Neuronal stem cell (in vitro differentiated cells): ENCODE measurements around the gene PA2G4.

ENCODE experiments used
- DNase-seq: peaks from one replicate; pipeline ENCODE4 v3.0.0-alpha.2; 2013; ENCODE audit warnings: low spot score
- H2AFZ ChIP-seq: one replicate; pipeline ENCODE4 v1.6.1; 2013; ENCODE audit warnings: mild to moderate bottlenecking, low read length, inconsistent platforms
- H2AK5ac ChIP-seq: 2 replicates; pipeline ENCODE4 v1.6.1; 2013; ENCODE audit warnings: low read depth, mild to moderate bottlenecking, inconsistent platforms, low read length, moderate library complexity, mixed read lengths
- H2BK120ac ChIP-seq: 2 replicates; pipeline ENCODE4 v1.6.1; 2013; ENCODE audit warnings: low read depth, mild to moderate bottlenecking, inconsistent platforms, low read length, moderate library complexity, mixed read lengths
- H2BK12ac ChIP-seq: one replicate; pipeline ENCODE4 v1.6.1; 2013; ENCODE audit warnings: low read length, inconsistent platforms
- H2BK15ac ChIP-seq: 2 replicates; pipeline ENCODE4 v1.6.1; 2013; ENCODE audit warnings: mild to moderate bottlenecking, low read length, inconsistent platforms, mixed read lengths
- H2BK5ac ChIP-seq: one replicate; pipeline ENCODE4 v1.6.1; 2013; ENCODE audit warnings: inconsistent platforms, mild to moderate bottlenecking, low read length, moderate library complexity
- H3K14ac ChIP-seq: one replicate; pipeline ENCODE4 v1.6.1; 2013; ENCODE audit warnings: low read length, inconsistent platforms
- H3K18ac ChIP-seq: 2 replicates; pipeline ENCODE4 v1.6.1; 2013; ENCODE audit warnings: low read length, inconsistent platforms
- H3K23ac ChIP-seq: 2 replicates; pipeline ENCODE4 v1.6.1; 2013; ENCODE audit warnings: low read depth, mild to moderate bottlenecking, mixed read lengths, low read length, inconsistent platforms; ENCODE audit not compliant: poor library complexity
- H3K27ac ChIP-seq: replicated peaks from 3 replicates; pipeline ENCODE4 v1.5.1; 2013; ENCODE audit warnings: low read length, inconsistent platforms
- H3K27me3 ChIP-seq, 3 experiments: 2 replicates each; pipeline ENCODE4 v1.6.1; 2013; ENCODE audit warnings: low read length in 3 of 3, mild to moderate bottlenecking in 2 of 3, inconsistent platforms in 1 of 3, low read depth in 1 of 3, mixed read lengths in 1 of 3, moderate library complexity in 1 of 3; ENCODE audit not compliant: control insufficient read depth in 3 of 3, insufficient read depth in 3 of 3
- H3K36me3 ChIP-seq, 2 donors: replicated peaks in 1 of 2; 2 replicates each; pipeline ENCODE4 v1.6.1; 2013; ENCODE audit warnings: low read length in 2 of 2; ENCODE audit not compliant: control insufficient read depth in 2 of 2, insufficient read depth in 2 of 2
- H3K4ac ChIP-seq: 2 replicates; pipeline ENCODE4 v1.6.1; 2013; ENCODE audit warnings: inconsistent platforms, mild to moderate bottlenecking, low read length, moderate library complexity
- H3K4me1 ChIP-seq, 2 donors: 1 replicate in 1 of 2; 2 replicates in 1 of 2; pipeline ENCODE4 v1.6.1; 2013; ENCODE audit warnings: low read length in 2 of 2, low read depth in 1 of 2; ENCODE audit not compliant: control insufficient read depth in 2 of 2, insufficient read depth in 1 of 2
- H3K4me2 ChIP-seq: one replicate; pipeline ENCODE4 v1.6.1; 2013; ENCODE audit warnings: mild to moderate bottlenecking, low read length, inconsistent platforms; ENCODE audit not compliant: insufficient read depth, poor library complexity, severe bottlenecking
- H3K4me3 ChIP-seq, 2 donors: 2 replicates each; pipeline ENCODE4 v1.5.1; 2013; ENCODE audit warnings: low read length in 2 of 2, mild to moderate bottlenecking in 2 of 2, inconsistent platforms in 1 of 2, moderate library complexity in 1 of 2
- H3K79me1 ChIP-seq: one replicate; pipeline ENCODE4 v1.6.1; 2013; ENCODE audit warnings: low read depth, mild to moderate bottlenecking, inconsistent platforms, low read length, moderate library complexity
- H3K9ac ChIP-seq: one replicate; pipeline ENCODE4 v1.6.1; 2013; ENCODE audit warnings: mild to moderate bottlenecking, low read depth, low read length, inconsistent platforms; ENCODE audit not compliant: poor library complexity
- H3K9me3 ChIP-seq, 2 donors: replicated peaks in 1 of 2; 2 replicates each; pipeline versions ENCODE3 to v1.6.1; 2013; ENCODE audit warnings: low read length in 2 of 2, mild to moderate bottlenecking in 2 of 2, inconsistent platforms in 1 of 2, low read depth in 1 of 2, mixed read lengths in 1 of 2, moderate library complexity in 1 of 2; ENCODE audit not compliant: control insufficient read depth in 2 of 2, insufficient read depth in 1 of 2
- H4K8ac ChIP-seq: one replicate; pipeline ENCODE4 v1.6.1; 2013; ENCODE audit warnings: low read depth, mild to moderate bottlenecking, inconsistent platforms, low read length, moderate library complexity
- H4K91ac ChIP-seq: one replicate; pipeline ENCODE4 v1.6.1; 2013; ENCODE audit warnings: low read length, low read depth, mild to moderate bottlenecking, inconsistent platforms; ENCODE audit not compliant: poor library complexity
- WGBS, 2 donors: extraction: QIAGEN DNeasy Blood & Tissue Kit; methylation state at CpG; one replicate each; pipeline ENCODE4 v1.1.7; 2013; ENCODE audit warnings: missing lambda C conversion rate in 2 of 2, mixed read lengths in 1 of 2; ENCODE audit not compliant: insufficient read length in 2 of 2, insufficient replicate concordance in 1 of 2; ENCODE audit errors: extremely low coverage in 2 of 2; 5-methylcytosine and 5-hydroxymethylcytosine counted together

The PA2G4 gene

DNA sequence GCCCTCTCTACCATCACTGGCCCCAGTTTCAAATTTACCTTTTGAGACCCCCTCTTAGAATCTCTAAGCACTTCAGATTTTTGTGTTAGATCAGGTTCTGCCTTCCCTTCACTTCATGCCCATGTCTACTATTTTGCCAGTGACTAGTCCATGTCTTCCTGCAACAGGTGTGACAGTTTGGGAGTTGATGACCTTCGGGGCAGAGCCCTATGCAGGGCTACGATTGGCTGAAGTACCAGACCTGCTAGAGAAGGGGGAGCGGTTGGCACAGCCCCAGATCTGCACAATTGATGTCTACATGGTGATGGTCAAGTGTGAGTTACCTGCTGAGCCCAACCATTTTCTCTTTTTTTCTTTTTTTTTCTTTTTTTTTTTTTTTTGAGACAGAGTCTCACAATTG is 5.8 kb upstream of the PA2G4 start:
- Histone ChIP-seq H4K8ac (no peak overlapping the region), H3K27ac (no peak overlapping the region), H3K18ac (no peak overlapping the region), H2BK120ac (no peak overlapping the region), H2BK15ac (no peak overlapping the region), H3K4me1 (peaks cover 0 to 2% of the 10 kb centered on the region in 2 donors), H2AK5ac (no peak overlapping the region), H2BK5ac (no peak overlapping the region), H3K4ac (no peak overlapping the region), H3K9me3 (no peaks in the 10 kb centered on the region), H3K36me3 (no peaks in the 10 kb centered on the region), H4K91ac (no peak overlapping the region), H3K4me2 (no peak overlapping the region), H3K9ac (no peak overlapping the region), H3K4me3 (no peak overlapping the region), H3K27me3 (peaks cover 0 to 18% (median 0%) of the 10 kb centered on the region in 3 experiments), H3K14ac (no peak overlapping the region), H2BK12ac (no peak overlapping the region), H2AFZ (no peak overlapping the region), H3K79me1 (no peaks in the 10 kb centered on the region), H3K23ac (no peak overlapping the region)
- DNase-seq: no peak
- WGBS, 2 donors: no CpG with 5 or more reads among the region's 3 CpGs

DNA sequence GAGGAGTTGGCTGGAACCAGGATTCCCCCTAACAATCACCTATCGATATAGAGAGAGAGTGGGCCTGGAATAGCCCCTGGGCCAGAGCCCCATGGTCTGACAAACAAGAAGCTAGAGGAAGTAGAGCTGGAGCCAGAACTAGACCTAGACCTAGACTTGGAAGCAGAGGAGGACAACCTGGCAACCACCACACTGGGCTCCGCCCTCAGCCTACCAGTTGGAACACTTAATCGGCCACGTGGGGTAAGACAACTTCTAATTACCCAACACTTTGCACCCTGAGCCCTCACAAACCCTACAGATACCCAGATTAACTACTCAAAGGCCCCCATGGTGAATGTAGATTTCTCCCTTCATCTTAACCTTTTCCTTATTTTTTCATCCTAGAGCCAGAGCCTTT is 4.6 kb upstream of the PA2G4 start:
- Histone ChIP-seq H4K8ac (no peak overlapping the region), H2BK15ac (no peak overlapping the region), H4K91ac (no peak overlapping the region), H3K4me1 (peaks cover 0 to 2% of the 10 kb centered on the region in 2 donors), H2BK120ac (no peak overlapping the region), H3K9me3 (no peaks in the 10 kb centered on the region), H3K18ac (no peak overlapping the region), H3K27ac (no peak overlapping the region), H2BK5ac (no peak overlapping the region), H3K4me3 (no peak overlapping the region), H3K9ac (no peak overlapping the region), H2BK12ac (no peak overlapping the region), H3K27me3 (peaks cover 0 to 18% (median 0%) of the 10 kb centered on the region in 3 experiments), H2AFZ (no peak overlapping the region), H3K4ac (no peak overlapping the region), H3K4me2 (no peak overlapping the region), H3K36me3 (no peaks in the 10 kb centered on the region), H3K23ac (no peak overlapping the region), H3K14ac (no peak overlapping the region), H2AK5ac (no peak overlapping the region), H3K79me1 (peaks cover 4% of the 10 kb centered on the region)
- WGBS, 2 donors: no CpG with 5 or more reads among the region's 4 CpGs
- DNase-seq: no peak

DNA sequence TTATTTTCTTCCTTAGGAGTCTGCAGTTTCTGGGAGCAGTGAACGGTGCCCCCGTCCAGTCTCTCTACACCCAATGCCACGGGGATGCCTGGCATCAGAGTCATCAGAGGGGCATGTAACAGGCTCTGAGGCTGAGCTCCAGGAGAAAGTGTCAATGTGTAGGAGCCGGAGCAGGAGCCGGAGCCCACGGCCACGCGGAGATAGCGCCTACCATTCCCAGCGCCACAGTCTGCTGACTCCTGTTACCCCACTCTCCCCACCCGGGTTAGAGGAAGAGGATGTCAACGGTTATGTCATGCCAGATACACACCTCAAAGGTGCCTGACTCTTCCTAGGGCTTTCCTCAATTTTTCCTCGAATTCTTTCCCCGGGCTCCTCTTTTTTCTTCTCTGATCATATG is 3.3 kb upstream of the PA2G4 start:
- Histone ChIP-seq H2BK12ac (no peak overlapping the region), H3K9me3 (no peaks in the 10 kb centered on the region), H2AFZ (no peak overlapping the region), H2BK15ac (no peak overlapping the region), H3K27ac (no peak overlapping the region), H3K23ac (no peak overlapping the region), H4K91ac (peak overlapping the region; percentile 28), H3K9ac (no peak overlapping the region), H3K4me3 (no peak overlapping the region), H2BK120ac (no peak overlapping the region), H3K14ac (no peak overlapping the region), H3K36me3 (peaks cover 0 to 8% of the 10 kb centered on the region in 2 donors), H2AK5ac (no peak overlapping the region), H3K4ac (no peak overlapping the region), H3K18ac (no peak overlapping the region), H2BK5ac (no peak overlapping the region), H3K4me1 (peaks cover 3 to 9% of the 10 kb centered on the region in 2 donors), H3K27me3 (peaks cover 0 to 12% (median 0%) of the 10 kb centered on the region in 3 experiments), H4K8ac (no peak overlapping the region), H3K4me2 (no peak overlapping the region), H3K79me1 (peaks cover 8% of the 10 kb centered on the region)
- WGBS, 2 donors: no CpG with 5 or more reads among the region's 14 CpGs
- no peak for DNase-seq

GRCh38 chr12:56102683-56103065 is 1.7 kb upstream of the PA2G4 start:
- peaks cover 8 to 24% of the 10 kb centered on the region in 2 donors for H3K36me3 ChIP-seq

More at GRCh38 chr12:56102683-56103065, 1.7 kb upstream of the PA2G4 start:
- H2BK12ac ChIP-seq: no peak overlapping the region
- no peak overlapping the region for H2BK5ac ChIP-seq
- no peak overlapping the region for H4K91ac ChIP-seq
- peaks cover 0 to 2% (median 0%) of the 10 kb centered on the region in 3 experiments for H3K27me3 ChIP-seq
- no peak overlapping the region for H3K18ac ChIP-seq
- no peak overlapping the region for H2BK15ac ChIP-seq
- H2AFZ ChIP-seq: no peak overlapping the region
- no peak overlapping the region for H3K9ac ChIP-seq
- H3K27ac ChIP-seq: no peak overlapping the region
- H3K4me1 ChIP-seq: peaks cover 3 to 11% of the 10 kb centered on the region in 2 donors
- no peak overlapping the region for H3K14ac ChIP-seq
- H3K9me3 ChIP-seq: no peaks in the 10 kb centered on the region
- H2BK120ac ChIP-seq: no peak overlapping the region
- no peak overlapping the region for H3K4ac ChIP-seq
- H3K4me3 ChIP-seq: no peak overlapping the region
- no peak overlapping the region for H2AK5ac ChIP-seq
- H3K23ac ChIP-seq: no peak overlapping the region
- peaks cover 8% of the 10 kb centered on the region for H3K79me1 ChIP-seq
- H3K4me2 ChIP-seq: no peak overlapping the region
- H4K8ac ChIP-seq: no peak overlapping the region
- no peak for DNase-seq
- WGBS, 2 donors: no CpG with 5 or more reads among the region's 1 CpG
